Esophagus mucosa (tissue), 1 donor: ENCODE measurements around the gene KRTAP23-1. TPM values are rescaled to one million over a fixed set of nuclear protein-coding genes. Genes with fewer than 3 reads are reported as not detected.

Experiments used
- ATAC-seq: fragments of 200-7000 bp; cut with Tn5 transposase; one replicate; pipeline ENCODE4 v1.9.1; 2020
- total RNA-seq: library from RNA; stranded (reverse); gene quantifications from one replicate; pipeline ENCODE4 v1.2.4, GENCODE V29; 2023
- donor health status: DM: yes; HTN: yes; CAD: no.

KRTAP23-1 gene
- total RNA-seq, 1 donor from 2014 or later = not detected

GRCh38 chr21:30305136-30305535, 43.3 kb downstream of the KRTAP23-1 start:
- no peak for ATAC-seq

Other genes with a start within 250 kb of the KRTAP23-1 start
- gene CLDN17, start 181.8 kb downstream of the KRTAP23-1 start, total RNA-seq = 1.8 TPM
- gene CLDN8, start 132.5 kb downstream of the KRTAP23-1 start, total RNA-seq = 1.6 TPM
- not detected for gene KRTAP24-1, start 65.7 kb downstream of the KRTAP23-1 start, total RNA-seq
- gene KRTAP25-1, start 59.1 kb downstream of the KRTAP23-1 start, total RNA-seq = not detected
- not detected for gene KRTAP26-1, start 28.3 kb downstream of the KRTAP23-1 start, total RNA-seq
- gene KRTAP27-1, start 10.9 kb downstream of the KRTAP23-1 start, total RNA-seq = not detected
- not detected for gene KRTAP13-2, start 23.7 kb upstream of the KRTAP23-1 start, total RNA-seq
- not detected for gene KRTAP13-1, start 47.4 kb upstream of the KRTAP23-1 start, total RNA-seq
- gene KRTAP13-3, start 77.3 kb upstream of the KRTAP23-1 start, total RNA-seq = not detected
- not detected for gene KRTAP13-4, start 81.6 kb upstream of the KRTAP23-1 start, total RNA-seq
- not detected for gene KRTAP15-1, start 91.7 kb upstream of the KRTAP23-1 start, total RNA-seq
- gene KRTAP19-1, start 131.8 kb upstream of the KRTAP23-1 start, total RNA-seq = not detected
- not detected for gene KRTAP19-2, start 138.8 kb upstream of the KRTAP23-1 start, total RNA-seq
- gene KRTAP19-3, start 143.4 kb upstream of the KRTAP23-1 start, total RNA-seq = not detected
- gene KRTAP19-4, start 148.6 kb upstream of the KRTAP23-1 start, total RNA-seq = not detected
- gene KRTAP19-5, start 153.5 kb upstream of the KRTAP23-1 start, total RNA-seq = not detected
- not detected for gene KRTAP19-6, start 193.3 kb upstream of the KRTAP23-1 start, total RNA-seq
- not detected for gene KRTAP19-7, start 212.7 kb upstream of the KRTAP23-1 start, total RNA-seq
- gene KRTAP22-2, start 241.8 kb upstream of the KRTAP23-1 start, total RNA-seq = not detected
- gene KRTAP6-3, start 243.8 kb upstream of the KRTAP23-1 start, total RNA-seq = not detected